Neural crest cell (in vitro differentiated cells): ENCODE results near the gene PANK4. TPM values are rescaled to one million over a fixed set of nuclear protein-coding genes. Genes with fewer than 3 reads are reported as not detected.
"Not testable (repeated sequence)": the region's sequence is repeated elsewhere in the genome, so short reads cannot be mapped to it uniquely, and the experiment has no call there.

Source experiments
- DNase-seq: peaks from one replicate; pipeline ENCODE4 v3.0.0; 2021; ENCODE audit warnings: low read depth, mixed read lengths, low spot score
- H3K27ac Mint-ChIP-seq: one replicate; pipeline ENCODE4 v1.8.0; 2021; ENCODE audit warnings: mild to moderate bottlenecking, mixed read lengths; ENCODE audit not compliant: unreplicated experiment
- H3K27me3 Mint-ChIP-seq: 2 replicates; pipeline ENCODE4 v1.8.0; 2021; ENCODE audit warnings: low read depth, mild to moderate bottlenecking, mixed read lengths
- H3K36me3 Mint-ChIP-seq: 2 replicates; pipeline ENCODE4 v1.8.0; 2021; ENCODE audit warnings: low read depth, mild to moderate bottlenecking, mixed read lengths
- H3K4me1 Mint-ChIP-seq: 2 replicates; pipeline ENCODE4 v1.8.0; 2021; ENCODE audit warnings: mixed read lengths
- H3K4me3 Mint-ChIP-seq: one replicate; pipeline ENCODE4 v1.8.0; 2021; ENCODE audit warnings: mild to moderate bottlenecking, mixed read lengths
- H3K9me3 Mint-ChIP-seq: 2 replicates; pipeline ENCODE4 v1.8.0; 2021; ENCODE audit warnings: mixed read lengths
- CTCF ChIP-seq: fragments of 200-600 bp; sonication (generic); conservative IDR thresholded peaks from 2 replicates; pipeline ENCODE4 v1.5.0; 2021; ENCODE audit warnings: antibody characterized with exemption, mild to moderate bottlenecking
- total RNA-seq: library from RNA; stranded (reverse); gene quantifications from 2 replicates; pipeline ENCODE4 v1.2.1, GENCODE V29; 2021

PANK4 gene
- total RNA-seq, 1 donor from 2014 or later: 65.5 TPM

- no peak overlapping the region for H3K4me3 Mint-ChIP-seq
- no peak for TF ChIP-seq CTCF
- H3K9me3 Mint-ChIP-seq: no peaks in the 10 kb centered on the region
- no peaks in the 10 kb centered on the region for H3K4me1 Mint-ChIP-seq
- H3K36me3 Mint-ChIP-seq: no peaks in the 10 kb centered on the region
- no peak for DNase-seq
- H3K27ac Mint-ChIP-seq: peak overlapping the region; percentile 57
- H3K27me3 Mint-ChIP-seq: peaks cover 2% of the 10 kb centered on the region
Measured at GRCh38 chr1:2569060-2569459, 42.7 kb upstream of the PANK4 start.

- not testable (repeated sequence) for H3K36me3 Mint-ChIP-seq, H3K4me3 Mint-ChIP-seq, H3K27ac Mint-ChIP-seq
Measured at GRCh38 chr1:2568187-2568816, 41.9 kb upstream of the PANK4 start.

GRCh38 chr1:2567083-2567679 is 40.8 kb upstream of the PANK4 start:
- Mint-ChIP-seq H3K27ac (no peak overlapping the region), H3K4me1 (peaks cover 4% of the 10 kb centered on the region), H3K9me3 (no peaks in the 10 kb centered on the region), H3K27me3 (no peaks in the 10 kb centered on the region), H3K4me3 (no peak overlapping the region), H3K36me3 (no peaks in the 10 kb centered on the region)
- DNase-seq: no peak
- TF ChIP-seq CTCF: no peak

More at GRCh38 chr1:2568187-2568816, 41.9 kb upstream of the PANK4 start:
- DNase-seq, H3K4me1 Mint-ChIP-seq, H3K27me3 Mint-ChIP-seq, H3K9me3 Mint-ChIP-seq: not testable (repeated sequence)

GRCh38 chr1:2566101-2567045 is 40.0 kb upstream of the PANK4 start:
- Mint-ChIP-seq H3K36me3 (no peaks in the 10 kb centered on the region), H3K4me3 (no peak overlapping the region), H3K4me1 (peaks cover 4% of the 10 kb centered on the region), H3K9me3 (no peaks in the 10 kb centered on the region), H3K27ac (peak overlapping the region; percentile 50), H3K27me3 (no peaks in the 10 kb centered on the region)
- TF ChIP-seq CTCF: no peak
- DNase-seq: no peak

- Mint-ChIP-seq H3K27me3 (no peaks in the 10 kb centered on the region), H3K36me3 (no peaks in the 10 kb centered on the region), H3K9me3 (no peaks in the 10 kb centered on the region), H3K27ac (no peak overlapping the region), H3K4me3 (no peak overlapping the region), H3K4me1 (peaks cover 4% of the 10 kb centered on the region)
- TF ChIP-seq CTCF: no peak
- no peak for DNase-seq
Measured at GRCh38 chr1:2564815-2565374, 38.5 kb upstream of the PANK4 start.
